AG09309 (cell line): Measurements from ENCODE around the gene COL5A2.

Source experiments
- DNase-seq: peaks from one replicate; pipeline ENCODE4 v3.0.0-alpha.2; 2010; ENCODE audit warnings: low read depth
- H3K4me3 ChIP-seq: 2 replicates; pipeline ENCODE4 v1.5.1; 2011; ENCODE audit warnings: mild to moderate bottlenecking, low read depth, low read length, moderate library complexity; ENCODE audit not compliant: control insufficient read depth
- TF ChIP-seq, protein P1 (sequence below): IDR thresholded peaks from 2 replicates; pipeline ENCODE4 v1.5.1; 2011; ENCODE audit warnings: mild to moderate bottlenecking, low read depth, low read length, inconsistent platforms; ENCODE audit not compliant: insufficient read depth, control insufficient read depth; ENCODE audit errors: missing control alignments

Gene COL5A2

DNA sequence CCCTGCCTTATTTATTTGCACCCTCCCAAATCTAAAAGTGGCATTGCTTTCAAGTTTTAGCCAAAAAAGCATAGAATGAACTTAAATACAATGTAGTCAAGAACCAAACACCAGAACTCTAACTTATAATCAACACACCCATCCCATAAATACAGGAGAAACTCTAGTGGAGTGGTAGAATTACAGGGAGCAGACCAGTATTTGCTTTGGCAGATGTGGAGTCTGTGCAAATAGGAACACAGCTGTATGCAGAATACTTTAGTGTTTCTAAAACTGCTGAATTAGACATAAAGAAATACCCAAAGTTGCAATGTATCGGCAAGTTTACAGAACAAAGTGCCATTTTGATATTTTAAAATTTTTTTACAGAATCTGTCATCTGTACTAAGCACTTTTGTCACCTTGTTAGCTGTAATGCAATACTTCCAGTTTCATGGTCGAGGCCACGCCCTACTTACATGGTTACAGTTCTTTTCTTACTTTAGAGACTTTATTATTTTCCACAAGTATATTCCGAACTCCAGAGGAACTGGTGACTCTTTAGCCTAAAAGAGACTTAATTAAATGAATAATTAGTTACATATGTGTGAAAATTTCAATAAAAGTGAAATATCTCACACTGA lies 23.7 kb upstream of the COL5A2 start:
- H3K4me3 ChIP-seq = no peak overlapping the region
- no peak for DNase-seq
- TF ChIP-seq, protein P1, sequence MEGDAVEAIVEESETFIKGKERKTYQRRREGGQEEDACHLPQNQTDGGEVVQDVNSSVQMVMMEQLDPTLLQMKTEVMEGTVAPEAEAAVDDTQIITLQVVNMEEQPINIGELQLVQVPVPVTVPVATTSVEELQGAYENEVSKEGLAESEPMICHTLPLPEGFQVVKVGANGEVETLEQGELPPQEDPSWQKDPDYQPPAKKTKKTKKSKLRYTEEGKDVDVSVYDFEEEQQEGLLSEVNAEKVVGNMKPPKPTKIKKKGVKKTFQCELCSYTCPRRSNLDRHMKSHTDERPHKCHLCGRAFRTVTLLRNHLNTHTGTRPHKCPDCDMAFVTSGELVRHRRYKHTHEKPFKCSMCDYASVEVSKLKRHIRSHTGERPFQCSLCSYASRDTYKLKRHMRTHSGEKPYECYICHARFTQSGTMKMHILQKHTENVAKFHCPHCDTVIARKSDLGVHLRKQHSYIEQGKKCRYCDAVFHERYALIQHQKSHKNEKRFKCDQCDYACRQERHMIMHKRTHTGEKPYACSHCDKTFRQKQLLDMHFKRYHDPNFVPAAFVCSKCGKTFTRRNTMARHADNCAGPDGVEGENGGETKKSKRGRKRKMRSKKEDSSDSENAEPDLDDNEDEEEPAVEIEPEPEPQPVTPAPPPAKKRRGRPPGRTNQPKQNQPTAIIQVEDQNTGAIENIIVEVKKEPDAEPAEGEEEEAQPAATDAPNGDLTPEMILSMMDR = no peak

DNA sequence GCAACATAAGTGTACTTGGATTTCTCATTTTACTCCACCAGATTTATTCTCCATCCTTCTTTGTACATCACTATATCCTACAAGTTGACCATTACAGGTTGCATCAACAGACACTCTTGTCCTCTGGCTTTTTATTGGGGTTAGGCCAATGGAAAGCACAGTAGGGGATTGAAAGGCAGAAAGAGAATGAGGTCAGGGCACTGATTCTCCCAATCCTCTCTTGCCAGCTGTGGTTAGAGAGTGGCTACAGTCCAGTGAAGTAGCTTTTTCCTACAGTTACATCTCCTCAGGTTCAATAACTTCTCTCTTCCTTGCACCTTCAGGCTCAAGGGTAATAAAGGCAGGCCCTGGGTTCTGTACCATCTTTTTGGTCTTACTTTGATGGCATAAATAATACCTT lies 20.2 kb upstream of the COL5A2 start:
- TF ChIP-seq, protein P1 = no peak
- no peak for DNase-seq
- no peak overlapping the region for H3K4me3 ChIP-seq

DNA sequence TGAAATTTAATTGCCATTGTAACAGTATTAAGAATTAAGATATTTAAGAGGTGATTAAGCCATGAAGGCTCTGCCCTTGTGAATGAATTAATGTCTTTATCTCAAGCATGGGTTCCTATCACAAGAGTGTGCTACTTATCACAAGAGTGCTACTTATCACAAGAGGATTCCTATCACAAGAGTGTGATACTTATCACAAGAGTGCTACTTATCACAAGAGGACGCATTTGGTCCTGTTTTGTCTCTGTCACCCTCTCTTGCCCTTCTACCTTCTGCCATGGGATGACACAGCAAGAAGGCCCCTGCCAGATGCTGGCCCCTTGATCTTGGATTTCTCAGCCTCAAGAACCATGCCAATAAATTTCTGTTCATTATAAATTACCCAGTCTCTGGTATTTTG lies 13.2 kb upstream of the COL5A2 start:
- no peak overlapping the region for H3K4me3 ChIP-seq
- TF ChIP-seq, protein P1 = no peak
- no peak for DNase-seq

DNA sequence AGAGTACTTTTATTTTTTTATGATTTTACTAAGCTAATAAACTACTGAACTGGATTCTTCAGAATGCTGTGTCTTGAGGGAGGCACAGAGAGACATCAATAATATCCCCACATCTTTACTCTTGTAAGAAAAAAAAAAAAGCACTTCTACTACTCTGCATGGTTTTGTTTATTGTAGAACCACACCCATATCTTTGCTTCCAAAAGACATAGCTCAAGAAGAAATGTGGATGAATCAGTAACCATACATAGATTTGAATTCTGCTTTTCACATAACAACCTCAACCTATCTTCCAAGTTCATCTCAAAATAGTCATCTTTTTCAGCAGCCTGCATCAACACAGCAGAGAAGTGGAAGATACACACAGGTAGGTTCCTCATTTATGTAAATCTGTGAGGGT lies 12.2 kb upstream of the COL5A2 start:
- no peak for DNase-seq
- TF ChIP-seq, protein P1 = no peak
- no peak overlapping the region for H3K4me3 ChIP-seq

DNA sequence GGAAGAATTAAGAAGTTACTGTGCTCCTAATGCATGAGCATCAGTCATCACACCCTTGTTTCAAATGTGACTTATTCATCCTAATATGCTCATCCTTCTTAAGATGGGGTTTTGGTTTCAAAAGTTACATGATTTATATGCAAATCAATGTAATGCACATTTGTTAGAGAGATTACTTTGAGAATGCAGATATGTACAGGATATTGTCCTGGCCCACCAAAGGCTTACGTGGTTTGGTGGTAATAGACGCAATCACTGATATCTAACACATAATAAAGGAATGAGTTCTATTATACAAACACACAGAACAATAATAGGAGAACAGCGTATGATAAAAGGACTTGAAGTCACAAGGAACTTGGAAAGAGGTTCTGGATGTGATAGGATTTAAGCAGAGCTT lies 11.1 kb upstream of the COL5A2 start:
- no peak for DNase-seq
- TF ChIP-seq, protein P1 = no peak
- H3K4me3 ChIP-seq = no peak overlapping the region

DNA sequence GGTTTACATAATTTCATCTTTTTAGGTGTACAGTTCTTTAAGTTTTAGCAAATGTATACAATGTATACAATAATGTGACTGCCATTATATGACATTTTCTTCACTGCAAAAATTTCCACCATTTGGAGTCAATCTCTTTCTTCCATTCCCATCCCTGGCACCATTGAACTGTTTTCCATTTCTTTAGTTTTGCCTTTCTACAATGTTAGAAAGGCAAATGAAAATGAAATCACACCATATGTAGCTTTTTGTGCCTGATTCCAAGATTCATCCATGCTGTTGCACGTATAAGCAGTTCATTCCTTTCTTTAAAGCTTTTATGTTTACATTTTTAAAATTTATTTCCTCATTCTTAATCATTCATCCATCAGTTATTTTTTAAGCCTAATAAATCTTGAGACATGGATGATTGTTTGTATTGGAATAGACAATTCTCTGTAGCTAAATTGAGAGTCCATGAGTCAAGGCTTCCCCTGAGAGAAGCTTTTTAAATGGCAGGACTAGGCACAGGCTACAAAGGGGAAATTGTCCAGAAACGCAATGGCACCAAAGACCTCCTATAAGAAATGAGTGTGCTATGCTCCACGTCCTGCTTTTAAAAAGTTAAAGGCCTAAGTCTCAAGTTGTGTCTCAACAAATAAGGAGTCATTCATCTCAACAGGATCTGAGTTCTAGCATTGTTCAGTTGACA lies 8.7 kb upstream of the COL5A2 start:
- no peak for DNase-seq

More for the DNA sequence above, 8.7 kb upstream of the COL5A2 start:
- no peak overlapping the region for H3K4me3 ChIP-seq
- TF ChIP-seq, protein P1 = no peak
